ENCODE results near the gene STARD7. TPM values are rescaled to one million over a fixed set of nuclear protein-coding genes. Genes with fewer than 3 reads are reported as not detected.
A peak's percentile ranks its signal among the peaks of the same experiment; 100 is the strongest.
"Not testable (repeated sequence)": the region's sequence is repeated elsewhere in the genome, so short reads cannot be mapped to it uniquely, and the experiment has no call there.

STARD7 gene
- polyA plus RNA-seq, 3 donors, result 141 to 150 (median 149) TPM

GRCh38 chr2:96236882-96237281 is 28.3 kb upstream of the STARD7 start:
- no peak for DNase-seq (ENCODE audit: low read depth in 3 of 3, low spot score in 2 of 3)

- DNase-seq (ENCODE audit: low read depth in 3 of 3, low spot score in 2 of 3), result no peak
Measured at GRCh38 chr2:96233880-96234316, 25.3 kb upstream of the STARD7 start.

- DNase-seq (ENCODE audit: low read depth in 3 of 3, low spot score in 2 of 3), result no peak
Measured at GRCh38 chr2:96233436-96233835, 24.8 kb upstream of the STARD7 start.

GRCh38 chr2:96231316-96231715 is 22.7 kb upstream of the STARD7 start:
- DNase-seq (ENCODE audit: low read depth in 3 of 3, low spot score in 2 of 3), result no peak

- no peak for DNase-seq (ENCODE audit: low read depth in 3 of 3, low spot score in 2 of 3)
Measured at GRCh38 chr2:96225016-96225533, 16.4 kb upstream of the STARD7 start.

GRCh38 chr2:96221106-96221505 is 12.5 kb upstream of the STARD7 start:
- not testable (repeated sequence) for DNase-seq (ENCODE audit: low read depth in 3 of 3, low spot score in 2 of 3)

- not testable (repeated sequence) for DNase-seq (ENCODE audit: low read depth in 3 of 3, low spot score in 2 of 3)
Measured at GRCh38 chr2:96219959-96220358, 11.3 kb upstream of the STARD7 start.

GRCh38 chr2:96218508-96219131 is 10.0 kb upstream of the STARD7 start:
- DNase-seq (ENCODE audit: low read depth in 3 of 3, low spot score in 2 of 3), result no peak

GRCh38 chr2:96214554-96214953 is 5.9 kb upstream of the STARD7 start:
- DNase-seq (ENCODE audit: low read depth in 3 of 3, low spot score in 2 of 3), result no peak

GRCh38 chr2:96213379-96213778 is 4.8 kb upstream of the STARD7 start:
- DNase-seq (ENCODE audit: low read depth in 3 of 3, low spot score in 2 of 3), result no peak

- no peak for DNase-seq (ENCODE audit: low read depth in 3 of 3, low spot score in 2 of 3)
Measured at GRCh38 chr2:96212339-96212738, 3.7 kb upstream of the STARD7 start.

GRCh38 chr2:96209729-96210085 is 1.1 kb upstream of the STARD7 start:
- no peak for DNase-seq (ENCODE audit: low read depth in 3 of 3, low spot score in 2 of 3)

- DNase-seq (ENCODE audit: low read depth in 3 of 3, low spot score in 2 of 3), result no peak
Measured at GRCh38 chr2:96209011-96209728, 543 bp upstream of the STARD7 start.

GRCh38 chr2:96207774-96208142 is 869 bp downstream of the STARD7 start:
- peak in 1 of 3 donors; percentile 18 for DNase-seq (ENCODE audit: low read depth in 3 of 3, low spot score in 2 of 3)

GRCh38 chr2:96207073-96207773 is 1.4 kb downstream of the STARD7 start:
- DNase-seq (ENCODE audit: low read depth in 3 of 3, low spot score in 2 of 3), result no peak

- DNase-seq (ENCODE audit: low read depth in 3 of 3, low spot score in 2 of 3), result no peak
Measured at GRCh38 chr2:96205888-96206287, 2.7 kb downstream of the STARD7 start.

- DNase-seq (ENCODE audit: low read depth in 3 of 3, low spot score in 2 of 3), result no peak
Measured at GRCh38 chr2:96204836-96205624, 3.6 kb downstream of the STARD7 start.

- no peak for DNase-seq (ENCODE audit: low read depth in 3 of 3, low spot score in 2 of 3)
Measured at GRCh38 chr2:96203130-96204028, 5.2 kb downstream of the STARD7 start.

- no peak for DNase-seq (ENCODE audit: low read depth in 3 of 3, low spot score in 2 of 3)
Measured at GRCh38 chr2:96202152-96202854, 6.3 kb downstream of the STARD7 start.

Measured in right renal cortex interstitium (tissue), 3 donors.